ENCODE data around the gene KCNT1.

KCNT1 gene

GRCh38 chr9:135802876-135803419, 101.0 kb downstream of the KCNT1 start:
- TF ChIP-seq, protein P1, sequence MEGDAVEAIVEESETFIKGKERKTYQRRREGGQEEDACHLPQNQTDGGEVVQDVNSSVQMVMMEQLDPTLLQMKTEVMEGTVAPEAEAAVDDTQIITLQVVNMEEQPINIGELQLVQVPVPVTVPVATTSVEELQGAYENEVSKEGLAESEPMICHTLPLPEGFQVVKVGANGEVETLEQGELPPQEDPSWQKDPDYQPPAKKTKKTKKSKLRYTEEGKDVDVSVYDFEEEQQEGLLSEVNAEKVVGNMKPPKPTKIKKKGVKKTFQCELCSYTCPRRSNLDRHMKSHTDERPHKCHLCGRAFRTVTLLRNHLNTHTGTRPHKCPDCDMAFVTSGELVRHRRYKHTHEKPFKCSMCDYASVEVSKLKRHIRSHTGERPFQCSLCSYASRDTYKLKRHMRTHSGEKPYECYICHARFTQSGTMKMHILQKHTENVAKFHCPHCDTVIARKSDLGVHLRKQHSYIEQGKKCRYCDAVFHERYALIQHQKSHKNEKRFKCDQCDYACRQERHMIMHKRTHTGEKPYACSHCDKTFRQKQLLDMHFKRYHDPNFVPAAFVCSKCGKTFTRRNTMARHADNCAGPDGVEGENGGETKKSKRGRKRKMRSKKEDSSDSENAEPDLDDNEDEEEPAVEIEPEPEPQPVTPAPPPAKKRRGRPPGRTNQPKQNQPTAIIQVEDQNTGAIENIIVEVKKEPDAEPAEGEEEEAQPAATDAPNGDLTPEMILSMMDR (IDR thresholded peaks at IDR 0.05; ENCODE audit: extremely low read depth, missing control alignments): no peak
- DNase-seq (ENCODE audit: low spot score): no peak

DNA sequence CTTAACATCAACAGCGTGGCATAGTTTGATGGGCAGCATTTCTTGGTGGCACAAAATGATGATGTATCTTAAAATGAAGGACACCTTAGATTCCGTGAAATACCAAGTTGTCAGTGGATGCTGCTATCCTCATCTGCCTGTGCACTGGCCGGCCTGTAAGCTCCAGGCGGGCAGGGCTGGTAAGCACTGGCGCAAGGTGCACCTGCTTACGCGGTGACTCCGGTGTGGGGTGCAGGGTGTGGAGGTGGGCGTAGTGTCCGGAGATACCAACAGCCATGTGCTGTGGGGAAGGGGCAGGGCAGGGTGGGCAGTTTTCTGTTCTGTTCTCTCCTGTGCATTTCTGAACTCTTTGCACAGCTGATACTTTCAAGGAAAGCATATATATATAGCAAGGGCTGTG, 101.5 kb downstream of the KCNT1 start:
- DNase-seq (ENCODE audit: low spot score): no peak
- TF ChIP-seq, protein P1 (IDR thresholded peaks at IDR 0.05; ENCODE audit: extremely low read depth, missing control alignments): no peak

DNA sequence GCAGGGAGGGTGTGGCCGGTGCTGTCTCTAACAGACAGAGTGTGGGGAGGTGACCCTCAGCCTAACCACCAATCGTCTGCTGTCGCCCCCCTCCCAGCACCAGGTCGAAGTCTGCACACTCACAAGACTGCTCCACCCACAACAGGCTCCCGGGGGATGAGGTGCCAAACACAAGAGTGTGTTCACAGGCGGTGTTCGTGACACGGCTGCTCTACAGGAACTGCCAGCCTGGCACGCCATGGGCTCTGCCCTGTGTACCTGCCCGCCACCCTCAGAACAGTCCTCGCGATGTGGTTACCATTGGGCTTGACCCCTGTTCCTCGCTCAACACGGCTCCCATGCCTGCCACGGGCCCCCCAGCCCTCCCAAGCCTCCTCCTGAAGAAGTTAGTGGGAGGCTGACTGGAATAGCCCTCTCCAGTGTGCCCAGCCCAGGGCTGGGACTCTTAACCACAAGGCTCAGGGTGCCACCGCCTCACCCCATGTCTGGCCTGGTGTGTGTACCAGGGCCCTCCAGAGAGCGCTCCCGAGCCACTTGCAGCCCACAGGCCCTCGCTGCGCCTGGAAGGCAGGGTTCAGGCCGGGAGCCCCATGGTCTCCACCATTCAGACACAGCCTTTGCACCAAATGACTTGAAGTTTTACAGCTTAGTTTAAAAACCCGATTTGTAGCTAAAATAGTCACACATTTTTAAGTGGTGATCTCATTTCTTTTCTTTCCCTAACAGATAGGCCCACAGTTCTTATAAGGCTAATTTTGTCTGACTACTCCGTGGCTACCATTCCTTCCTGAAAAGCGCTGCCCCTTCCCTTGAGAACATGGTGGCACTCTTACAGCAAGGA, 102.8 kb downstream of the KCNT1 start:
- TF ChIP-seq, protein P1 (IDR thresholded peaks at IDR 0.05; ENCODE audit: extremely low read depth, missing control alignments): no peak
- DNase-seq (ENCODE audit: low spot score): no peak

DNA sequence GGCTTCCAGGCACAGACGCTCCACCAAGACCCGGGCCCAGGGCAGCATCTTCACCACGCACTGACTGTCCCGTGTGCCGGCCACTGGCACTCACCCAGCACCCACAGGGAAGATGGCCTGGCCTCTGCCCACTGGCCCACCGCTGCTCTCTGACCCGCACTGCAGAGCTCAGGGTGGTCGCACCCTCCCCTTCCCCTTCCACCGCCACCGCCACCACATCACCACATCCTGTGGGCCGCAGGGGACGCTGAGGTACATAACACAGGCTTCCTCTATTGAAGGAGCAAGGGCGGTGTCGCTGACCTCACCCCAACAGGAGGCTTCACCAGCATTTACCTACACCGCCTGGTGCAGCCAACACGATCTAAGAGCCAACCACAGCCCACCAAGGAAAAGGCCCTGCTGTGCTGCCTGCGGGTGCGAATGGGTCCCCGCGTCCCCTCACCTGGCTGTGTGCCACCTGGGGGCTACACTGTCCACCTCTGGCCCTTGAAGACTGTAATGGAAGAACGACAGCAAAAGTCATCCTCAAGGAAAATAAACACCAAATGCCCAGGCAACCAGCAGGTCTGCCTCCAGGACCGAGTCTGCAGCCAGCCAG, 103.5 kb downstream of the KCNT1 start:
- DNase-seq (ENCODE audit: low spot score): no peak
- TF ChIP-seq, protein P1 (IDR thresholded peaks at IDR 0.05; ENCODE audit: extremely low read depth, missing control alignments): no peak

DNA sequence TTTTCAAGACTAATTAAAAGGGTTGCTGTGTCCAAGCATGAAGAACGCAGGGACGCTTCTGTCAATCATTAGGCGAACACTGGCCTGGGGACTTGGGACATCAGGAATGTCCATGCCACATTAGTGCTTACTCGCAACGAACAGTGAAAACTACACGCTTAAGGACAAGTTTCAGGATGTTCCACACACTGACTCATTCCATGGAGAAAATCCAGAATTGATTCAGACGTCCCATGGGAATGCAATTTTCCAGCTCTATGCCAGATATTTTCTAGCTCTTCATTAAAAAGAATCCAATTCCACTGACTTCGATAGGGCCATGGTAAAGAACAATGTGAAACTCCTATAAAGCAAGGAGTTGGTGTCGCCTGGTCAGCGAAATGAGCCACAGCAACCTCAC, 107.2 kb downstream of the KCNT1 start:
- DNase-seq (ENCODE audit: low spot score): no peak
- TF ChIP-seq, protein P1 (IDR thresholded peaks at IDR 0.05; ENCODE audit: extremely low read depth, missing control alignments): no peak

GRCh38 chr9:135810806-135811575, 109.0 kb downstream of the KCNT1 start:
- TF ChIP-seq, protein P1 (IDR thresholded peaks at IDR 0.05; ENCODE audit: extremely low read depth, missing control alignments): no peak
- DNase-seq (ENCODE audit: low spot score): no peak
